ENCODE results near the gene SLC12A7.

Gene SLC12A7

GRCh38 chr5:1121044-1121443 is 9.2 kb upstream of the SLC12A7 start:
- H3K27me3 ChIP-seq (replicated peaks in 2 of 5; ENCODE audit: control insufficient read depth in 4 of 5, insufficient read depth in 5 of 5, low read length in 4 of 5): no peaks in the 10 kb centered on the region
- no peaks in the 10 kb centered on the region for H3K36me3 ChIP-seq (ENCODE audit: control insufficient read depth in 4 of 4, insufficient read depth in 4 of 4, low read length in 3 of 4)
- ChIA-PET POLR2A (no interaction called here), CTCF (no interaction called here)
- DNase-seq: no peak
- 95% methylated on average over 14 of the region's 14 CpGs for whole genome bisulfite sequencing (ENCODE audit: insufficient coverage)
- no peak overlapping the region for H3K4me3 ChIP-seq (ENCODE audit: control insufficient read depth in 1 of 7, extremely low read depth in 1 of 7, insufficient read depth in 4 of 7, low read depth in 2 of 7, low read length in 6 of 7)
- no peak overlapping the region for H3K27ac ChIP-seq (ENCODE audit: insufficient read depth in 1 of 2, low read depth in 1 of 2, low read length in 2 of 2, poor library complexity in 1 of 2, severe bottlenecking in 2 of 2)
- H3K4me1 ChIP-seq (ENCODE audit: control extremely low read depth in 1 of 4, control insufficient read depth in 4 of 4, insufficient read depth in 4 of 4, low read length in 3 of 4): peaks cover 0 to 4% (median 0%) of the 10 kb centered on the region in 4 experiments
- peaks cover 0 to 2% (median 0%) of the 10 kb centered on the region in 5 experiments for H3K9me3 ChIP-seq (ENCODE audit: control extremely low read depth in 1 of 5, control insufficient read depth in 4 of 5, insufficient read depth in 2 of 5, low read depth in 1 of 5, low read length in 4 of 5)

- CTCF ChIA-PET: no interaction called here
- WGBS (ENCODE audit: insufficient coverage): 91% methylated on average over 41 of the region's 41 CpGs
- DNase-seq: no peak
- no peak overlapping the region for H3K27ac ChIP-seq (ENCODE audit: insufficient read depth in 1 of 2, low read depth in 1 of 2, low read length in 2 of 2, poor library complexity in 1 of 2, severe bottlenecking in 2 of 2)
- H3K36me3 ChIP-seq (ENCODE audit: control insufficient read depth in 4 of 4, insufficient read depth in 4 of 4, low read length in 3 of 4): no peaks in the 10 kb centered on the region
- H3K4me1 ChIP-seq (ENCODE audit: control extremely low read depth in 1 of 4, control insufficient read depth in 4 of 4, insufficient read depth in 4 of 4, low read length in 3 of 4): peaks cover 0 to 6% (median under 1%) of the 10 kb centered on the region in 4 experiments
- peaks cover 0 to 2% (median 0%) of the 10 kb centered on the region in 5 experiments for H3K9me3 ChIP-seq (ENCODE audit: control extremely low read depth in 1 of 5, control insufficient read depth in 4 of 5, insufficient read depth in 2 of 5, low read depth in 1 of 5, low read length in 4 of 5)
- H3K4me3 ChIP-seq (ENCODE audit: control insufficient read depth in 1 of 7, extremely low read depth in 1 of 7, insufficient read depth in 4 of 7, low read depth in 2 of 7, low read length in 6 of 7): no peak overlapping the region
- no peaks in the 10 kb centered on the region for H3K27me3 ChIP-seq (replicated peaks in 2 of 5; ENCODE audit: control insufficient read depth in 4 of 5, insufficient read depth in 5 of 5, low read length in 4 of 5)
- POLR2A ChIA-PET: no interaction called here
These were observed 8.6 kb upstream of the SLC12A7 start for GRCh38 chr5:1120236-1120999.

GRCh38 chr5:1119312-1119831 is 7.5 kb upstream of the SLC12A7 start:
- ChIA-PET POLR2A (no interaction called here), CTCF (interaction anchor here (1.4 kb wide), 1 partner anchor 14 kb away, joined by 5 read pairs; no protein-coding TSS in a partner anchor)
- H3K27ac ChIP-seq (ENCODE audit: insufficient read depth in 1 of 2, low read depth in 1 of 2, low read length in 2 of 2, poor library complexity in 1 of 2, severe bottlenecking in 2 of 2): no peak overlapping the region
- DNase-seq: no peak
- peaks cover 0 to under 1% (median 0%) of the 10 kb centered on the region in 5 experiments for H3K9me3 ChIP-seq (ENCODE audit: control extremely low read depth in 1 of 5, control insufficient read depth in 4 of 5, insufficient read depth in 2 of 5, low read depth in 1 of 5, low read length in 4 of 5)
- H3K27me3 ChIP-seq (replicated peaks in 2 of 5; ENCODE audit: control insufficient read depth in 4 of 5, insufficient read depth in 5 of 5, low read length in 4 of 5): no peaks in the 10 kb centered on the region
- WGBS (ENCODE audit: insufficient coverage): 97% methylated on average over 28 of the region's 28 CpGs
- H3K4me3 ChIP-seq (ENCODE audit: control insufficient read depth in 1 of 7, extremely low read depth in 1 of 7, insufficient read depth in 4 of 7, low read depth in 2 of 7, low read length in 6 of 7): no peak overlapping the region
- peaks cover 0 to 9% (median under 1%) of the 10 kb centered on the region in 4 experiments for H3K4me1 ChIP-seq (ENCODE audit: control extremely low read depth in 1 of 4, control insufficient read depth in 4 of 4, insufficient read depth in 4 of 4, low read length in 3 of 4)
- no peaks in the 10 kb centered on the region for H3K36me3 ChIP-seq (ENCODE audit: control insufficient read depth in 4 of 4, insufficient read depth in 4 of 4, low read length in 3 of 4)

GRCh38 chr5:1118738-1119137 is 6.9 kb upstream of the SLC12A7 start:
- DNase-seq: no peak
- CTCF ChIA-PET: interaction anchor here (0.6 to 1.4 kb wide), 3 partner anchors 13 to 146 kb away, joined by 3 to 5 read pairs (median 3); no protein-coding TSS in a partner anchor
- POLR2A ChIA-PET: interaction anchor here (0.7 kb wide), 1 partner anchor 54 kb away, joined by 3 read pairs; no protein-coding TSS in a partner anchor

GRCh38 chr5:1118231-1118698 is 6.4 kb upstream of the SLC12A7 start:
- peaks cover 0 to 11% (median 3%) of the 10 kb centered on the region in 4 experiments for H3K4me1 ChIP-seq (ENCODE audit: control extremely low read depth in 1 of 4, control insufficient read depth in 4 of 4, insufficient read depth in 4 of 4, low read length in 3 of 4)
- no peaks in the 10 kb centered on the region for H3K27me3 ChIP-seq (replicated peaks in 2 of 5; ENCODE audit: control insufficient read depth in 4 of 5, insufficient read depth in 5 of 5, low read length in 4 of 5)
- ChIA-PET CTCF (interaction anchor here (0.6 to 1.8 kb wide), 4 partner anchors 8 to 146 kb away, joined by 3 to 4 read pairs (median 4); no protein-coding TSS in a partner anchor), POLR2A (interaction anchor here (0.7 kb wide), 1 partner anchor 54 kb away, joined by 3 read pairs; no protein-coding TSS in a partner anchor)
- no peak for DNase-seq
- no peak overlapping the region for H3K4me3 ChIP-seq (ENCODE audit: control insufficient read depth in 1 of 7, extremely low read depth in 1 of 7, insufficient read depth in 4 of 7, low read depth in 2 of 7, low read length in 6 of 7)
- H3K27ac ChIP-seq (ENCODE audit: insufficient read depth in 1 of 2, low read depth in 1 of 2, low read length in 2 of 2, poor library complexity in 1 of 2, severe bottlenecking in 2 of 2): no peak overlapping the region
- 79% methylated on average over 14 of the region's 16 CpGs for WGBS (ENCODE audit: insufficient coverage)
- no peaks in the 10 kb centered on the region for H3K9me3 ChIP-seq (ENCODE audit: control extremely low read depth in 1 of 5, control insufficient read depth in 4 of 5, insufficient read depth in 2 of 5, low read depth in 1 of 5, low read length in 4 of 5)
- no peaks in the 10 kb centered on the region for H3K36me3 ChIP-seq (ENCODE audit: control insufficient read depth in 4 of 4, insufficient read depth in 4 of 4, low read length in 3 of 4)

More at GRCh38 chr5:1118738-1119137, 6.9 kb upstream of the SLC12A7 start:
- no peaks in the 10 kb centered on the region for H3K9me3 ChIP-seq (ENCODE audit: control extremely low read depth in 1 of 5, control insufficient read depth in 4 of 5, insufficient read depth in 2 of 5, low read depth in 1 of 5, low read length in 4 of 5)
- 97% methylated on average over 8 of the region's 15 CpGs for WGBS (ENCODE audit: insufficient coverage)
- no peaks in the 10 kb centered on the region for H3K36me3 ChIP-seq (ENCODE audit: control insufficient read depth in 4 of 4, insufficient read depth in 4 of 4, low read length in 3 of 4)
- H3K4me1 ChIP-seq (ENCODE audit: control extremely low read depth in 1 of 4, control insufficient read depth in 4 of 4, insufficient read depth in 4 of 4, low read length in 3 of 4): peaks cover 0 to 9% (median under 1%) of the 10 kb centered on the region in 4 experiments
- no peak overlapping the region for H3K27ac ChIP-seq (ENCODE audit: insufficient read depth in 1 of 2, low read depth in 1 of 2, low read length in 2 of 2, poor library complexity in 1 of 2, severe bottlenecking in 2 of 2)
- H3K4me3 ChIP-seq (ENCODE audit: control insufficient read depth in 1 of 7, extremely low read depth in 1 of 7, insufficient read depth in 4 of 7, low read depth in 2 of 7, low read length in 6 of 7): no peak overlapping the region
- no peaks in the 10 kb centered on the region for H3K27me3 ChIP-seq (replicated peaks in 2 of 5; ENCODE audit: control insufficient read depth in 4 of 5, insufficient read depth in 5 of 5, low read length in 4 of 5)

- peaks cover 0 to 19% (median 12%) of the 10 kb centered on the region in 4 experiments for H3K4me1 ChIP-seq (ENCODE audit: control extremely low read depth in 1 of 4, control insufficient read depth in 4 of 4, insufficient read depth in 4 of 4, low read length in 3 of 4)
- POLR2A ChIA-PET: interaction anchor here (0.6 kb wide), 1 partner anchor 42 kb away, joined by 3 read pairs; no protein-coding TSS in a partner anchor
- H3K27me3 ChIP-seq (replicated peaks in 2 of 5; ENCODE audit: control insufficient read depth in 4 of 5, insufficient read depth in 5 of 5, low read length in 4 of 5): no peaks in the 10 kb centered on the region
- no peak overlapping the region for H3K4me3 ChIP-seq (ENCODE audit: control insufficient read depth in 1 of 7, extremely low read depth in 1 of 7, insufficient read depth in 4 of 7, low read depth in 2 of 7, low read length in 6 of 7)
- no peaks in the 10 kb centered on the region for H3K9me3 ChIP-seq (ENCODE audit: control extremely low read depth in 1 of 5, control insufficient read depth in 4 of 5, insufficient read depth in 2 of 5, low read depth in 1 of 5, low read length in 4 of 5)
- no peak overlapping the region for H3K27ac ChIP-seq (ENCODE audit: insufficient read depth in 1 of 2, low read depth in 1 of 2, low read length in 2 of 2, poor library complexity in 1 of 2, severe bottlenecking in 2 of 2)
- DNase-seq: no peak
- WGBS (ENCODE audit: insufficient coverage): 99% methylated on average over 9 of the region's 15 CpGs
- CTCF ChIA-PET: interaction anchor here (1.1 to 1.8 kb wide), 3 partner anchors 9 to 58 kb away, joined by 3 to 4 read pairs (median 4); no protein-coding TSS in a partner anchor
- no peaks in the 10 kb centered on the region for H3K36me3 ChIP-seq (ENCODE audit: control insufficient read depth in 4 of 4, insufficient read depth in 4 of 4, low read length in 3 of 4)
These were observed 5.1 kb upstream of the SLC12A7 start for GRCh38 chr5:1116977-1117376.
